Stomach (tissue), 9 donors: ENCODE results near the gene AFAP1. TPM values are rescaled to one million over a fixed set of nuclear protein-coding genes. Genes with fewer than 3 reads are reported as not detected.

Source experiments
- DNase-seq, 2 donors: peaks; one replicate each; pipeline versions ENCODE4 v3.0.0 to v3.0.0-alpha.2; 2013 to 2019
- H3K27ac ChIP-seq, 5 donors: fragments of 200-600 bp in 4 of 5; sonication (generic) in 4 of 5; one replicate each; pipeline ENCODE4 v1.5.1; 2013 to 2019; ENCODE audit warnings: mild to moderate bottlenecking in 1 of 5, moderate library complexity in 1 of 5
- H3K27me3 ChIP-seq, 3 donors: fragments of 200-600 bp; sonication (generic); one replicate each; pipeline ENCODE4 v1.5.1; 2017 to 2019; ENCODE audit warnings: mixed run types in 1 of 3
- H3K36me3 ChIP-seq, 4 donors: fragments of 200-600 bp; sonication (generic); 1 replicate in 3 of 4; 2 replicates in 1 of 4; pipeline ENCODE4 v1.5.1; 2016 to 2019
- H3K4me1 ChIP-seq, 4 donors: fragments of 200-600 bp; sonication (generic); one replicate each; pipeline ENCODE4 v1.5.1; 2016 to 2019
- H3K4me3 ChIP-seq, 4 donors: fragments of 200-600 bp; sonication (generic) in 3 of 4; one replicate each; pipeline ENCODE4 v1.5.1; 2016 to 2019; ENCODE audit warnings: mild to moderate bottlenecking in 1 of 4
- H3K9me3 ChIP-seq, 4 donors: fragments of 200-600 bp; sonication (generic); one replicate each; pipeline ENCODE4 v1.5.1; 2016 to 2019
- CTCF ChIP-seq, 7 experiments: fragments of 450-650 bp in 4 of 7; fragments of 200-600 bp in 3 of 7; sonication (generic) in 3 of 7; IDR thresholded peaks; one replicate each; pipeline ENCODE4 v1.5.1; 2016 to 2019; ENCODE audit warnings: antibody characterized with exemption in 7 of 7, control low read depth in 2 of 7, mild to moderate bottlenecking in 1 of 7
- EP300 ChIP-seq: sonication (generic); formaldehyde crosslinking; IDR thresholded peaks from one replicate; pipeline ENCODE4 v1.6.1; 2017; ENCODE audit warnings: antibody characterized with exemption
- POLR2A ChIP-seq, 4 donors: fragments of 450-650 bp; IDR thresholded peaks; one replicate each; pipeline ENCODE4 v1.6.1; 2016; ENCODE audit warnings: antibody characterized with exemption in 4 of 4, control low read depth in 2 of 4, mild to moderate bottlenecking in 1 of 4, moderate library complexity in 1 of 4
- POLR2AphosphoS5 ChIP-seq, 3 donors: sonication (generic); formaldehyde crosslinking; IDR thresholded peaks; one replicate each; pipeline ENCODE4 v1.6.1; 2016; ENCODE audit warnings: antibody characterized with exemption in 3 of 3
- WGBS, 5 donors: extraction: QIAGEN DNeasy Blood & Tissue Kit in 3 of 5; methylation state at CpG; one replicate each; pipeline versions ENCODE4 v1.1.5 to v1.1.7; 2013 to 2018; 5-methylcytosine and 5-hydroxymethylcytosine counted together
- intact Hi-C: fragments of 100-400 bp; cut with DNase I; formaldehyde crosslinking; loops from one replicate; pipeline ENCODE4 v1.15.1; 2023; ENCODE audit warnings: low total_unique reads
- polyA plus RNA-seq, 3 donors: library from polyadenylated mRNA; stranded (reverse); fragments of 200-250 nt; gene quantifications; one replicate each; pipeline ENCODE4 v1.2.3, GENCODE V29; 2013
- total RNA-seq, 5 donors: library from RNA; depleted of rRNA; stranded (reverse); fragments of >200 nt; gene quantifications; one replicate each; pipeline versions ENCODE4 v1.1.0 to v1.2.3, GENCODE V29; 2014 to 2016
- donor health status: healthy with polysubstance abuse.
- donor health status: Bipolar disorder and iron deficiency.
- donor health status: healthy.

AFAP1 gene
- total and polyA plus RNA-seq, 8 donors: 4.1 to 88.9 (median 12.8) TPM

GRCh38 chr4:7893539-7893938 is 46.1 kb downstream of the AFAP1 start:
- Histone ChIP-seq H3K36me3 (peaks cover 0 to 6% (median 0%) of the 10 kb centered on the region in 4 donors), H3K4me3 (no peak overlapping the region), H3K9me3 (peaks cover 0 to 8% (median 5%) of the 10 kb centered on the region in 4 donors), H3K27ac (peak overlapping the region in 1 of 5 donors; percentile 68), H3K4me1 (peaks cover 5 to 44% (median 26%) of the 10 kb centered on the region in 4 donors), H3K27me3 (no peaks in the 10 kb centered on the region)
- intact Hi-C loops: no loop called here
- TF ChIP-seq CTCF (IDR thresholded peaks at IDR 0.05) (no peak), EP300 (no peak), POLR2AphosphoS5 (IDR thresholded peaks at IDR 0.05) (no peak), POLR2A (IDR thresholded peaks at IDR 0.05) (no peak)
- no peak for DNase-seq
- 85 to 91% (median 90%) methylated on average over 9 of the region's 9 CpGs for WGBS, 5 donors

- intact Hi-C loops: no loop called here
- peak overlapping the region in 3 of 5 donors; percentile 42 to 58 (median 54) for H3K27ac ChIP-seq
- peaks cover 0 to 11% (median 8%) of the 10 kb centered on the region in 4 donors for H3K9me3 ChIP-seq
- no peaks in the 10 kb centered on the region for H3K27me3 ChIP-seq
- peaks cover 0 to 6% (median 0%) of the 10 kb centered on the region in 4 donors for H3K36me3 ChIP-seq
- peak in 1 of 2 donors; percentile 60 for DNase-seq
- H3K4me3 ChIP-seq: no peak overlapping the region
- H3K4me1 ChIP-seq: peaks cover 0 to 38% (median 25%) of the 10 kb centered on the region in 4 donors
- no peak for TF ChIP-seq EP300
- no peak for TF ChIP-seq CTCF (IDR thresholded peaks at IDR 0.05)
- no peak for TF ChIP-seq POLR2A (IDR thresholded peaks at IDR 0.05)
- no peak for TF ChIP-seq POLR2AphosphoS5 (IDR thresholded peaks at IDR 0.05)
- WGBS, 5 donors: 51 to 66% (median 63%) methylated on average over 12 of the region's 12 CpGs
These were observed 47.2 kb downstream of the AFAP1 start for GRCh38 chr4:7892212-7893019.

GRCh38 chr4:7890635-7891393 is 48.8 kb downstream of the AFAP1 start:
- DNase-seq: no peak
- Histone ChIP-seq H3K9me3 (peaks cover 0 to 11% (median 8%) of the 10 kb centered on the region in 4 donors), H3K27ac (peak overlapping the region in 4 of 5 donors; percentile 10 to 58 (median 16)), H3K27me3 (no peaks in the 10 kb centered on the region), H3K36me3 (peaks cover 0 to 6% (median 0%) of the 10 kb centered on the region in 4 donors), H3K4me1 (peaks cover 0 to 55% (median 37%) of the 10 kb centered on the region in 4 donors), H3K4me3 (no peak overlapping the region)
- intact Hi-C loops: no loop called here
- 42 to 67% (median 61%) methylated on average over 7 of the region's 7 CpGs for WGBS, 5 donors
- TF ChIP-seq POLR2A (IDR thresholded peaks at IDR 0.05): no peak
- no peak for TF ChIP-seq CTCF (IDR thresholded peaks at IDR 0.05)

GRCh38 chr4:7887436-7887835 is 52.2 kb downstream of the AFAP1 start:
- Histone ChIP-seq H3K9me3 (peaks cover 0 to 11% (median 8%) of the 10 kb centered on the region in 4 donors), H3K4me3 (no peak overlapping the region), H3K27me3 (no peaks in the 10 kb centered on the region), H3K27ac (peak overlapping the region in 1 of 5 donors; percentile 81), H3K4me1 (peaks cover 0 to 56% (median 38%) of the 10 kb centered on the region in 4 donors), H3K36me3 (no peaks in the 10 kb centered on the region)
- intact Hi-C loops: no loop called here
- 83 to 95% (median 89%) methylated on average over 3 of the region's 3 CpGs for WGBS, 5 donors
- no peak for TF ChIP-seq POLR2A (IDR thresholded peaks at IDR 0.05)
- no peak for TF ChIP-seq EP300
- TF ChIP-seq POLR2AphosphoS5 (IDR thresholded peaks at IDR 0.05): no peak
- TF ChIP-seq CTCF (IDR thresholded peaks at IDR 0.05): no peak
- DNase-seq: no peak
